A549 (cell line): ENCODE data around the gene TLE1. TPM values are rescaled to one million over a fixed set of nuclear protein-coding genes. Genes with fewer than 3 reads are reported as not detected.

Experiments
- BHLHE40 ChIP-seq: IDR thresholded peaks from 2 replicates; pipeline ENCODE4 v1.6.1; 2012; ENCODE audit warnings: low read depth, low read length, inconsistent platforms
- CBX2 ChIP-seq: fragments of 200-600 bp; sonication (generic); IDR thresholded peaks from 2 replicates; pipeline ENCODE4 v1.6.1; 2016; ENCODE audit warnings: low read depth, mild to moderate bottlenecking, borderline replicate concordance
- CBX8 ChIP-seq: fragments of 200-600 bp; sonication (generic); IDR thresholded peaks from 2 replicates; pipeline ENCODE4 v1.6.1; 2016
- CEBPB ChIP-seq, 2 experiments: fragments of >200 bp in 1 of 2; sonication (Bioruptor Twin) in 1 of 2; formaldehyde crosslinking in 1 of 2; IDR thresholded peaks; 2 replicates each; pipeline ENCODE4 v1.6.1; 2012 to 2016
- CHD2 ChIP-seq: fragments of 150-350 bp; IDR thresholded peaks from 2 replicates; pipeline ENCODE4 v1.6.1; 2014; ENCODE audit warnings: low read length; ENCODE audit not compliant: partially characterized antibody
- EHF ChIP-seq: fragments of 250-450 bp; sonication (Bioruptor Pico); IDR thresholded peaks from 2 replicates; pipeline ENCODE4 v1.5.0; 2020; ENCODE audit warnings: mild to moderate bottlenecking
- EP300 ChIP-seq, 2 experiments: fragments of >200 bp; sonication (Bioruptor Twin); formaldehyde crosslinking; IDR thresholded peaks; 2 replicates in 1 of 2; 3 replicates in 1 of 2; pipeline ENCODE4 v1.6.1; 2016 to 2017
- ESRRA ChIP-seq: fragments of 150-350 bp; IDR thresholded peaks from 2 replicates; pipeline ENCODE4 v1.6.1; 2014; ENCODE audit warnings: mild to moderate bottlenecking, low read length, borderline replicate concordance
- FOSB ChIP-seq: fragments of 250-450 bp; sonication (Bioruptor Pico); IDR thresholded peaks from 2 replicates; pipeline ENCODE4 v1.5.0; 2020; ENCODE audit warnings: mild to moderate bottlenecking, moderate library complexity
- GATA3 ChIP-seq: IDR thresholded peaks from 2 replicates; pipeline ENCODE4 v1.6.1; 2012; ENCODE audit warnings: borderline replicate concordance
- HEYL ChIP-seq: fragments of 250-450 bp; sonication (Bioruptor Pico); IDR thresholded peaks from 2 replicates; pipeline ENCODE4 v1.8.0; 2021; ENCODE audit warnings: mild to moderate bottlenecking, moderate library complexity
- HOXA7 ChIP-seq: fragments of 250-450 bp; sonication (Bioruptor Pico); IDR thresholded peaks from 2 replicates; pipeline ENCODE4 v1.5.0; 2020; ENCODE audit warnings: mild to moderate bottlenecking, moderate library complexity
- HOXB13 ChIP-seq: fragments of 250-450 bp; sonication (Bioruptor Pico); IDR thresholded peaks from 2 replicates; pipeline ENCODE4 v1.5.0; 2020; ENCODE audit warnings: low read depth, mild to moderate bottlenecking, moderate library complexity
- JUN ChIP-seq, 2 experiments: fragments of >200 bp; sonication (Bioruptor Twin); formaldehyde crosslinking; IDR thresholded peaks; 2 replicates in 1 of 2; 3 replicates in 1 of 2; pipeline ENCODE4 v1.6.1; 2016 to 2017
- KDM1A ChIP-seq: fragments of 200-600 bp; sonication (generic); IDR thresholded peaks from 2 replicates; pipeline ENCODE4 v1.6.1; 2016; ENCODE audit warnings: low read depth, mild to moderate bottlenecking
- KDM5A ChIP-seq: fragments of 200-600 bp; sonication (generic); IDR thresholded peaks from 2 replicates; pipeline ENCODE4 v1.6.1; 2016; ENCODE audit warnings: antibody characterized with exemption, mild to moderate bottlenecking
- MYC ChIP-seq: IDR thresholded peaks from 2 replicates; pipeline ENCODE4 v1.6.1; 2012; ENCODE audit warnings: mild to moderate bottlenecking, inconsistent platforms, low read length, improper control_type of control experiment, borderline replicate concordance
- NPAS2 ChIP-seq: fragments of 250-450 bp; sonication (Bioruptor Pico); IDR thresholded peaks from 2 replicates; pipeline ENCODE4 v1.8.0; 2022; ENCODE audit warnings: mild to moderate bottlenecking, moderate library complexity, borderline replicate concordance
- POLR2A ChIP-seq: IDR thresholded peaks from 2 replicates; pipeline ENCODE4 v1.6.1; 2012; ENCODE audit warnings: mild to moderate bottlenecking, low read length
- RAD21 ChIP-seq, 2 experiments: fragments of >200 bp in 1 of 2; sonication (Bioruptor Twin) in 1 of 2; formaldehyde crosslinking in 1 of 2; IDR thresholded peaks in 1 of 2; conservative IDR thresholded peaks in 1 of 2; 2 replicates in 1 of 2; 3 replicates in 1 of 2; pipeline ENCODE4 v1.6.1; 2012 to 2018; ENCODE audit warnings: inconsistent platforms in 1 of 2
- RCOR1 ChIP-seq: fragments of 150-350 bp; IDR thresholded peaks from 2 replicates; pipeline ENCODE4 v1.6.1; 2014; ENCODE audit warnings: antibody characterized with exemption, low read length, low read depth
- RFX5 ChIP-seq: fragments of 450-650 bp; IDR thresholded peaks from 2 replicates; pipeline ENCODE4 v1.7.1; 2014; ENCODE audit warnings: antibody characterized with exemption, mild to moderate bottlenecking, moderate library complexity
- RNF2 ChIP-seq: fragments of 200-600 bp; sonication (generic); IDR thresholded peaks from 2 replicates; pipeline ENCODE4 v1.6.1; 2016; ENCODE audit warnings: low read depth, mild to moderate bottlenecking, antibody characterized with exemption, moderate library complexity, borderline replicate concordance
- SMC3 ChIP-seq: fragments of >200 bp; sonication (Bioruptor Twin); formaldehyde crosslinking; IDR thresholded peaks from 3 replicates; pipeline ENCODE4 v1.6.1; 2018; ENCODE audit warnings: inconsistent platforms
- SREBF2 ChIP-seq: fragments of 450-650 bp; IDR thresholded peaks from 2 replicates; pipeline ENCODE4 v1.6.1; 2014; ENCODE audit warnings: mild to moderate bottlenecking, moderate library complexity
- ZFP36 ChIP-seq: fragments of 450-650 bp; IDR thresholded peaks from 2 replicates; pipeline ENCODE4 v1.6.1; 2014; ENCODE audit warnings: borderline replicate concordance; ENCODE audit not compliant: partially characterized antibody
- ZNF302 ChIP-seq: fragments of 250-450 bp; sonication (Bioruptor Pico); IDR thresholded peaks from 2 replicates; pipeline ENCODE4 v1.9.0; 2021; ENCODE audit warnings: inconsistent platforms, mild to moderate bottlenecking, moderate library complexity
- polyA plus RNA-seq, 4 experiments: library from polyadenylated mRNA; depleted of rRNA in 3 of 4; stranded (reverse); fragments of >200 nt; fragmentation: RNase III in 1 of 4; extraction: RNeasy Plus Mini Kit Qiagen cat#74134 plus additional on column Dnase treatment in 1 of 4; gene quantifications; 2 replicates in 3 of 4; 3 replicates in 1 of 4; pipeline ENCODE4 v1.2.3, GENCODE V29; 2011 to 2017
- TF ChIP-seq, protein P1 (sequence below): fragments of >200 bp; sonication (Bioruptor Twin); formaldehyde crosslinking; IDR thresholded peaks from 3 replicates; pipeline ENCODE4 v1.6.1; 2016
- TF ChIP-seq, protein P2 (sequence below): fragments of 450-650 bp; IDR thresholded peaks from 2 replicates; pipeline ENCODE4 v1.6.1; 2014; ENCODE audit warnings: antibody characterized with exemption
- TF ChIP-seq, protein P3 (sequence below): fragments of 250-450 bp; sonication (Bioruptor Pico); IDR thresholded peaks from 2 replicates; pipeline ENCODE4 v1.5.0; 2020; ENCODE audit warnings: low read depth, mild to moderate bottlenecking, moderate library complexity
- TF ChIP-seq, protein P4 (sequence below): fragments of 200-600 bp; sonication (generic); IDR thresholded peaks from 2 replicates; pipeline ENCODE4 v1.6.1; 2016; ENCODE audit warnings: antibody characterized with exemption, mild to moderate bottlenecking, moderate library complexity
- TF ChIP-seq, protein P5 (sequence below): fragments of 150-350 bp; IDR thresholded peaks from 2 replicates; pipeline ENCODE4 v1.6.1; 2014; ENCODE audit warnings: low read depth, mild to moderate bottlenecking, low read length
- TF ChIP-seq, protein P6 (sequence below): IDR thresholded peaks from 2 replicates; pipeline ENCODE4 v1.6.1; 2012; ENCODE audit warnings: low read depth, borderline replicate concordance
- TF ChIP-seq, protein P7 (sequence below): fragments of >200 bp; sonication (Bioruptor Twin); formaldehyde crosslinking; IDR thresholded peaks from 2 replicates; pipeline ENCODE4 v1.6.1; 2016
- TF ChIP-seq, protein P8 (sequence below): IDR thresholded peaks from 2 replicates; pipeline ENCODE4 v1.6.1; 2012

TLE1 gene
- polyA plus RNA-seq, 2 of the 4 experiments (the other 2 are of a cell fraction), result 45.8 to 117 TPM

DNA sequence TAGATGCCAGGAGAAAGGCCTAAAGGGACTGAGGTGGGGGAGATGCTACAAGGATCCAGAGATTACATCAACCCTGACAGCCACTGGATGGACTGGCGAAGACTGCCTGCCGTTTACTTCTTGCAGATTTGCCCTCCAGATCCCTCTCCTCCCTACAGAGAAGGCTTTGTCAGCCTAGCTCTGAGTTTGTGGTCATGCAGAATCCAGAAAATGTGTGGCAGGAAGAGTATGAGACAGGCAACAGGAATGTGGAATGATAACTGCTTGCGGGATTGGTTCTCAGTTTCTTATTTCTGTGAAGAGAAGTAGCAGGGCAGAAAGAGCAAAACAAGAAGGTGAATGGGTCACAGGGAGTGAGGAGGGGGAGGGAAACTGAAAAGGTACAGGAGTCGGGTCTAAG, 129.6 kb downstream of the TLE1 start (continued):
- TF ChIP-seq, protein P1, sequence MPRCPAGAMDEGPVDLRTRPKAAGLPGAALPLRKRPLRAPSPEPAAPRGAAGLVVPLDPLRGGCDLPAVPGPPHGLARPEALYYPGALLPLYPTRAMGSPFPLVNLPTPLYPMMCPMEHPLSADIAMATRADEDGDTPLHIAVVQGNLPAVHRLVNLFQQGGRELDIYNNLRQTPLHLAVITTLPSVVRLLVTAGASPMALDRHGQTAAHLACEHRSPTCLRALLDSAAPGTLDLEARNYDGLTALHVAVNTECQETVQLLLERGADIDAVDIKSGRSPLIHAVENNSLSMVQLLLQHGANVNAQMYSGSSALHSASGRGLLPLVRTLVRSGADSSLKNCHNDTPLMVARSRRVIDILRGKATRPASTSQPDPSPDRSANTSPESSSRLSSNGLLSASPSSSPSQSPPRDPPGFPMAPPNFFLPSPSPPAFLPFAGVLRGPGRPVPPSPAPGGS, result no peak
- no peak for TF ChIP-seq RNF2
- no peak for TF ChIP-seq POLR2A
- peak in 1 of 2 experiments; percentile 65; a peak in 1 of 5 replicates for TF ChIP-seq EP300 (IDR thresholded peaks at IDR 0.05)
- no peak for TF ChIP-seq NPAS2 (CRISPR knock-in tag)
- TF ChIP-seq, protein P2, sequence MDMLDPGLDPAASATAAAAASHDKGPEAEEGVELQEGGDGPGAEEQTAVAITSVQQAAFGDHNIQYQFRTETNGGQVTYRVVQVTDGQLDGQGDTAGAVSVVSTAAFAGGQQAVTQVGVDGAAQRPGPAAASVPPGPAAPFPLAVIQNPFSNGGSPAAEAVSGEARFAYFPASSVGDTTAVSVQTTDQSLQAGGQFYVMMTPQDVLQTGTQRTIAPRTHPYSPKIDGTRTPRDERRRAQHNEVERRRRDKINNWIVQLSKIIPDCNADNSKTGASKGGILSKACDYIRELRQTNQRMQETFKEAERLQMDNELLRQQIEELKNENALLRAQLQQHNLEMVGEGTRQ, result no peak
- no peak for TF ChIP-seq CBX2
- no peak for TF ChIP-seq MYC
- TF ChIP-seq RAD21 (conservative IDR thresholded peaks at IDR 0.05 in 1 of 2, IDR thresholded peaks at IDR 0.05 in 1 of 2), result peak; percentile 23 to 24; a peak in 1 of 5 replicates
- peak in 1 of 2 experiments; percentile 57; a peak in 2 of 5 replicates for TF ChIP-seq JUN (IDR thresholded peaks at IDR 0.05)
- TF ChIP-seq CBX8, result no peak
- TF ChIP-seq SREBF2, result no peak
- no peak for TF ChIP-seq HOXB13 (CRISPR knock-in tag)
- TF ChIP-seq FOSB (CRISPR knock-in tag), result no peak
- TF ChIP-seq BHLHE40, result no peak
- TF ChIP-seq CEBPB (IDR thresholded peaks at IDR 0.05), result peak in 1 of 2 experiments; percentile 58; a peak in 2 of 4 replicates
- no peak for TF ChIP-seq KDM5A
- TF ChIP-seq ZNF302 (CRISPR knock-in tag), result no peak
- no peak for TF ChIP-seq RFX5
- TF ChIP-seq, protein P3, sequence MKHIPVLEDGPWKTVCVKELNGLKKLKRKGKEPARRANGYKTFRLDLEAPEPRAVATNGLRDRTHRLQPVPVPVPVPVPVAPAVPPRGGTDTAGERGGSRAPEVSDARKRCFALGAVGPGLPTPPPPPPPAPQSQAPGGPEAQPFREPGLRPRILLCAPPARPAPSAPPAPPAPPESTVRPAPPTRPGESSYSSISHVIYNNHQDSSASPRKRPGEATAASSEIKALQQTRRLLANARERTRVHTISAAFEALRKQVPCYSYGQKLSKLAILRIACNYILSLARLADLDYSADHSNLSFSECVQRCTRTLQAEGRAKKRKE (CRISPR knock-in tag), result no peak
- TF ChIP-seq, protein P4, sequence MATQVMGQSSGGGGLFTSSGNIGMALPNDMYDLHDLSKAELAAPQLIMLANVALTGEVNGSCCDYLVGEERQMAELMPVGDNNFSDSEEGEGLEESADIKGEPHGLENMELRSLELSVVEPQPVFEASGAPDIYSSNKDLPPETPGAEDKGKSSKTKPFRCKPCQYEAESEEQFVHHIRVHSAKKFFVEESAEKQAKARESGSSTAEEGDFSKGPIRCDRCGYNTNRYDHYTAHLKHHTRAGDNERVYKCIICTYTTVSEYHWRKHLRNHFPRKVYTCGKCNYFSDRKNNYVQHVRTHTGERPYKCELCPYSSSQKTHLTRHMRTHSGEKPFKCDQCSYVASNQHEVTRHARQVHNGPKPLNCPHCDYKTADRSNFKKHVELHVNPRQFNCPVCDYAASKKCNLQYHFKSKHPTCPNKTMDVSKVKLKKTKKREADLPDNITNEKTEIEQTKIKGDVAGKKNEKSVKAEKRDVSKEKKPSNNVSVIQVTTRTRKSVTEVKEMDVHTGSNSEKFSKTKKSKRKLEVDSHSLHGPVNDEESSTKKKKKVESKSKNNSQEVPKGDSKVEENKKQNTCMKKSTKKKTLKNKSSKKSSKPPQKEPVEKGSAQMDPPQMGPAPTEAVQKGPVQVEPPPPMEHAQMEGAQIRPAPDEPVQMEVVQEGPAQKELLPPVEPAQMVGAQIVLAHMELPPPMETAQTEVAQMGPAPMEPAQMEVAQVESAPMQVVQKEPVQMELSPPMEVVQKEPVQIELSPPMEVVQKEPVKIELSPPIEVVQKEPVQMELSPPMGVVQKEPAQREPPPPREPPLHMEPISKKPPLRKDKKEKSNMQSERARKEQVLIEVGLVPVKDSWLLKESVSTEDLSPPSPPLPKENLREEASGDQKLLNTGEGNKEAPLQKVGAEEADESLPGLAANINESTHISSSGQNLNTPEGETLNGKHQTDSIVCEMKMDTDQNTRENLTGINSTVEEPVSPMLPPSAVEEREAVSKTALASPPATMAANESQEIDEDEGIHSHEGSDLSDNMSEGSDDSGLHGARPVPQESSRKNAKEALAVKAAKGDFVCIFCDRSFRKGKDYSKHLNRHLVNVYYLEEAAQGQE, result no peak
- TF ChIP-seq ZFP36, result no peak
- TF ChIP-seq EHF (CRISPR knock-in tag), result no peak
- 0 out of 3 replicates have a peak, but pooled peaks have one; percentile 11 for TF ChIP-seq SMC3
- no peak for TF ChIP-seq CHD2
- TF ChIP-seq, protein P5, sequence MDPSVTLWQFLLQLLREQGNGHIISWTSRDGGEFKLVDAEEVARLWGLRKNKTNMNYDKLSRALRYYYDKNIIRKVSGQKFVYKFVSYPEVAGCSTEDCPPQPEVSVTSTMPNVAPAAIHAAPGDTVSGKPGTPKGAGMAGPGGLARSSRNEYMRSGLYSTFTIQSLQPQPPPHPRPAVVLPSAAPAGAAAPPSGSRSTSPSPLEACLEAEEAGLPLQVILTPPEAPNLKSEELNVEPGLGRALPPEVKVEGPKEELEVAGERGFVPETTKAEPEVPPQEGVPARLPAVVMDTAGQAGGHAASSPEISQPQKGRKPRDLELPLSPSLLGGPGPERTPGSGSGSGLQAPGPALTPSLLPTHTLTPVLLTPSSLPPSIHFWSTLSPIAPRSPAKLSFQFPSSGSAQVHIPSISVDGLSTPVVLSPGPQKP, result no peak
- TF ChIP-seq GATA3, result peak; percentile 79; the same call in 1 of the 2 replicates
- TF ChIP-seq, protein P6, sequence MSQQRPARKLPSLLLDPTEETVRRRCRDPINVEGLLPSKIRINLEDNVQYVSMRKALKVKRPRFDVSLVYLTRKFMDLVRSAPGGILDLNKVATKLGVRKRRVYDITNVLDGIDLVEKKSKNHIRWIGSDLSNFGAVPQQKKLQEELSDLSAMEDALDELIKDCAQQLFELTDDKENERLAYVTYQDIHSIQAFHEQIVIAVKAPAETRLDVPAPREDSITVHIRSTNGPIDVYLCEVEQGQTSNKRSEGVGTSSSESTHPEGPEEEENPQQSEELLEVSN, result 0 out of 2 replicates have a peak, but pooled peaks have one; percentile 19
- no peak for TF ChIP-seq ESRRA
- no peak for TF ChIP-seq HEYL
- TF ChIP-seq, protein P7, sequence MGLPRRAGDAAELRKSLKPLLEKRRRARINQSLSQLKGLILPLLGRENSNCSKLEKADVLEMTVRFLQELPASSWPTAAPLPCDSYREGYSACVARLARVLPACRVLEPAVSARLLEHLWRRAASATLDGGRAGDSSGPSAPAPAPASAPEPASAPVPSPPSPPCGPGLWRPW, result no peak
- TF ChIP-seq RCOR1, result no peak
- no peak for TF ChIP-seq HOXA7 (CRISPR knock-in tag)
- TF ChIP-seq, protein P8, sequence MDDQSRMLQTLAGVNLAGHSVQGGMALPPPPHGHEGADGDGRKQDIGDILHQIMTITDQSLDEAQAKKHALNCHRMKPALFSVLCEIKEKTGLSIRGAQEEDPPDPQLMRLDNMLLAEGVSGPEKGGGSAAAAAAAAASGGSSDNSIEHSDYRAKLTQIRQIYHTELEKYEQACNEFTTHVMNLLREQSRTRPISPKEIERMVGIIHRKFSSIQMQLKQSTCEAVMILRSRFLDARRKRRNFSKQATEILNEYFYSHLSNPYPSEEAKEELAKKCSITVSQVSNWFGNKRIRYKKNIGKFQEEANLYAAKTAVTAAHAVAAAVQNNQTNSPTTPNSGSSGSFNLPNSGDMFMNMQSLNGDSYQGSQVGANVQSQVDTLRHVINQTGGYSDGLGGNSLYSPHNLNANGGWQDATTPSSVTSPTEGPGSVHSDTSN, result no peak
- no peak for TF ChIP-seq KDM1A
